Measurements from ENCODE around the gene CMTM8.
"Not testable (repeated sequence)": the region's sequence is repeated elsewhere in the genome, so short reads cannot be mapped to it uniquely, and the experiment has no call there.

The CMTM8 gene

GRCh38 chr3:32238453-32239306 is at the start of gene CMTM8:
Gene CMTM8 (plus strand): TSS chr3:32238680. CDS start chr3:32238973, 293 bp downstream.
- in situ Hi-C loops (cut with MboI; ENCODE audit: low sequenced_read_pairs) = no loop called here

GRCh38 chr3:32189693-32190092 is 48.8 kb upstream of the CMTM8 start:
- in situ Hi-C loops (cut with MboI; ENCODE audit: low sequenced_read_pairs) = no loop called here

- in situ Hi-C loops (cut with MboI; ENCODE audit: low sequenced_read_pairs) = not testable (repeated sequence)
Observed at GRCh38 chr3:32190556-32190955, 47.9 kb upstream of the CMTM8 start.

GRCh38 chr3:32193101-32193500 is 45.4 kb upstream of the CMTM8 start:
- in situ Hi-C loops (cut with MboI; ENCODE audit: low sequenced_read_pairs) = no loop called here

- in situ Hi-C loops (cut with MboI; ENCODE audit: low sequenced_read_pairs) = no loop called here
Observed at GRCh38 chr3:32194653-32195052, 43.8 kb upstream of the CMTM8 start.

- in situ Hi-C loops (cut with MboI; ENCODE audit: low sequenced_read_pairs) = no loop called here
Observed at GRCh38 chr3:32195995-32196540, 42.4 kb upstream of the CMTM8 start.

GRCh38 chr3:32197991-32198390 is 40.5 kb upstream of the CMTM8 start:
- in situ Hi-C loops (cut with MboI; ENCODE audit: low sequenced_read_pairs) = no loop called here

GRCh38 chr3:32198714-32199113 is 39.8 kb upstream of the CMTM8 start:
- in situ Hi-C loops (cut with MboI; ENCODE audit: low sequenced_read_pairs) = no loop called here

GRCh38 chr3:32200490-32200889 is 38.0 kb upstream of the CMTM8 start:
- in situ Hi-C loops (cut with MboI; ENCODE audit: low sequenced_read_pairs) = no loop called here

- in situ Hi-C loops (cut with MboI; ENCODE audit: low sequenced_read_pairs) = no loop called here
Observed at GRCh38 chr3:32200992-32201758, 37.3 kb upstream of the CMTM8 start.

GRCh38 chr3:32202496-32202895 is 36.0 kb upstream of the CMTM8 start:
- in situ Hi-C loops (cut with MboI; ENCODE audit: low sequenced_read_pairs) = no loop called here

GRCh38 chr3:32203854-32204253 is 34.6 kb upstream of the CMTM8 start:
- in situ Hi-C loops (cut with MboI; ENCODE audit: low sequenced_read_pairs) = no loop called here

GRCh38 chr3:32208447-32208846 is 30.0 kb upstream of the CMTM8 start:
- in situ Hi-C loops (cut with MboI; ENCODE audit: low sequenced_read_pairs) = no loop called here

- in situ Hi-C loops (cut with MboI; ENCODE audit: low sequenced_read_pairs) = no loop called here
Observed at GRCh38 chr3:32215185-32215584, 23.3 kb upstream of the CMTM8 start.

- in situ Hi-C loops (cut with MboI; ENCODE audit: low sequenced_read_pairs) = no loop called here
Observed at GRCh38 chr3:32216172-32216783, 22.2 kb upstream of the CMTM8 start.

GRCh38 chr3:32217339-32217738 is 21.1 kb upstream of the CMTM8 start:
- in situ Hi-C loops (cut with MboI; ENCODE audit: low sequenced_read_pairs) = no loop called here

- in situ Hi-C loops (cut with MboI; ENCODE audit: low sequenced_read_pairs) = no loop called here
Observed at GRCh38 chr3:32219537-32219936, 18.9 kb upstream of the CMTM8 start.

GRCh38 chr3:32220006-32220405 is 18.5 kb upstream of the CMTM8 start:
- in situ Hi-C loops (cut with MboI; ENCODE audit: low sequenced_read_pairs) = no loop called here

GRCh38 chr3:32222950-32223349 is 15.5 kb upstream of the CMTM8 start:
- in situ Hi-C loops (cut with MboI; ENCODE audit: low sequenced_read_pairs) = no loop called here

GRCh38 chr3:32224016-32224516 is 14.4 kb upstream of the CMTM8 start:
- in situ Hi-C loops (cut with MboI; ENCODE audit: low sequenced_read_pairs) = no loop called here

GRCh38 chr3:32226875-32227500 is 11.5 kb upstream of the CMTM8 start:
- in situ Hi-C loops (cut with MboI; ENCODE audit: low sequenced_read_pairs) = no loop called here
